Neural crest cell (in vitro differentiated cells): ENCODE measurements around the gene PSMC3. TPM values are rescaled to one million over a fixed set of nuclear protein-coding genes. Genes with fewer than 3 reads are reported as not detected.

Experiments
- DNase-seq: peaks from one replicate; pipeline ENCODE4 v3.0.0; 2021; ENCODE audit warnings: low read depth, mixed read lengths, low spot score
- H3K27ac Mint-ChIP-seq: one replicate; pipeline ENCODE4 v1.8.0; 2021; ENCODE audit warnings: mild to moderate bottlenecking, mixed read lengths; ENCODE audit not compliant: unreplicated experiment
- H3K27me3 Mint-ChIP-seq: 2 replicates; pipeline ENCODE4 v1.8.0; 2021; ENCODE audit warnings: low read depth, mild to moderate bottlenecking, mixed read lengths
- H3K36me3 Mint-ChIP-seq: 2 replicates; pipeline ENCODE4 v1.8.0; 2021; ENCODE audit warnings: low read depth, mild to moderate bottlenecking, mixed read lengths
- H3K4me1 Mint-ChIP-seq: 2 replicates; pipeline ENCODE4 v1.8.0; 2021; ENCODE audit warnings: mixed read lengths
- H3K4me3 Mint-ChIP-seq: one replicate; pipeline ENCODE4 v1.8.0; 2021; ENCODE audit warnings: mild to moderate bottlenecking, mixed read lengths
- H3K9me3 Mint-ChIP-seq: 2 replicates; pipeline ENCODE4 v1.8.0; 2021; ENCODE audit warnings: mixed read lengths
- total RNA-seq: library from RNA; stranded (reverse); gene quantifications from 2 replicates; pipeline ENCODE4 v1.2.1, GENCODE V29; 2021
- TF ChIP-seq, protein P1 (sequence below): fragments of 200-600 bp; sonication (generic); conservative IDR thresholded peaks from 2 replicates; pipeline ENCODE4 v1.5.0; 2021; ENCODE audit warnings: antibody characterized with exemption, mild to moderate bottlenecking

PSMC3 gene
- total RNA-seq, 1 donor from 2014 or later: 197 TPM

DNA sequence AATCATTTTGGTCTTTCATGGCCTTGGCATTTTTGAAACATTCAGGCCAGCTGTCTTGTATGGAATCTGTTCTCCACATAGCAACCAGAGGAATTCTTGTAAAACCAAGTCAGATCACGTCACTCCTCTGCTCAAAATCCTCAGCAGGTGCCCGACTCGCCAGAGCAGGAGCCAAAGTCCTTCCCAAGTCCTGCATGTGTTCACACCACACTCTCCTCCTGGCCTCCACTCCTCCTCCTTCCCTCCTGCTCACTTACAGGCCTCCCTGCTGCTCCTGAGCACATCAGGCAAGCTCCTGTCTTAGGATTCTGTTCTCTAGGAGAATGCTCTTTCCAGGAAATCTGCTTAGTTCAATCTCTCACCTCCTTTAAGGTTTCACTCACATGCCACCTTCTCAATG, 6.9 kb upstream of the PSMC3 start:
- DNase-seq: no peak
- TF ChIP-seq, protein P1, sequence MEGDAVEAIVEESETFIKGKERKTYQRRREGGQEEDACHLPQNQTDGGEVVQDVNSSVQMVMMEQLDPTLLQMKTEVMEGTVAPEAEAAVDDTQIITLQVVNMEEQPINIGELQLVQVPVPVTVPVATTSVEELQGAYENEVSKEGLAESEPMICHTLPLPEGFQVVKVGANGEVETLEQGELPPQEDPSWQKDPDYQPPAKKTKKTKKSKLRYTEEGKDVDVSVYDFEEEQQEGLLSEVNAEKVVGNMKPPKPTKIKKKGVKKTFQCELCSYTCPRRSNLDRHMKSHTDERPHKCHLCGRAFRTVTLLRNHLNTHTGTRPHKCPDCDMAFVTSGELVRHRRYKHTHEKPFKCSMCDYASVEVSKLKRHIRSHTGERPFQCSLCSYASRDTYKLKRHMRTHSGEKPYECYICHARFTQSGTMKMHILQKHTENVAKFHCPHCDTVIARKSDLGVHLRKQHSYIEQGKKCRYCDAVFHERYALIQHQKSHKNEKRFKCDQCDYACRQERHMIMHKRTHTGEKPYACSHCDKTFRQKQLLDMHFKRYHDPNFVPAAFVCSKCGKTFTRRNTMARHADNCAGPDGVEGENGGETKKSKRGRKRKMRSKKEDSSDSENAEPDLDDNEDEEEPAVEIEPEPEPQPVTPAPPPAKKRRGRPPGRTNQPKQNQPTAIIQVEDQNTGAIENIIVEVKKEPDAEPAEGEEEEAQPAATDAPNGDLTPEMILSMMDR: no peak
- no peak overlapping the region for H3K4me3 Mint-ChIP-seq
- H3K27me3 Mint-ChIP-seq: no peaks in the 10 kb centered on the region
- H3K27ac Mint-ChIP-seq: no peak overlapping the region
- H3K9me3 Mint-ChIP-seq: no peaks in the 10 kb centered on the region
- H3K4me1 Mint-ChIP-seq: no peaks in the 10 kb centered on the region
- no peaks in the 10 kb centered on the region for H3K36me3 Mint-ChIP-seq

DNA sequence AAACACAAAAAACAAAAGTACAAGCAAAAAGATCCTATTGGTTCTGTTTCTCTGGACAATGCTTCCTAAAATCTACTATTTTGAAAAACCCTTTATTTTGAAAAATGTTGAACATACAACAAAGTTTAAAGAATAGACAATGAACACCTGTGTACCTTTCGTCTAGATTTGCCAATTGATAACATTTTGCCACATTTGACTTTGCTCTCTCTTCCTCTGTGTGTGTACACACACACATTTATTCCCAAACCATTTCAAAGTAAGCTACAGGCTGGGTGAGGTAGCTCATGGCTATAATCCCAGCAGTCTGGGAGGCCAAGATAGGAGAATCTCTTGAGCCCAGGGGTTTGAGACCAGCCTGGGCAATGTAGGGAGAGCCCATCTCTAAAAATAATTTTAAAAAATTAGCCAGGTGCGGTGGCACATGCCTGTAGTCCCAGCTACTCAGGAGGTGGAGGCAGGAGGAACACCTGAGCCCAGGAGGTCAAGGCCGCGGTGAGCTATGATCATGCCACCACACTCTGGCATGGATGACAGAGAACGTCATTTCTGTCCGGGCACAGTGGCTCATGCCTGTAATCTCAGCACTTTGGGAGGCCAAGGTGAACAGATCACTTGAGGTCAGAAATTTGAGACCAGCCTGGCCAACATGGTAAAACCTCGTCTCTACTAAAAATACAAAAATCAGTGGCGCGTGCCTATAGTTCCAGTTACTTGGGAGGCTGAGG, 5.3 kb upstream of the PSMC3 start:
- H3K27me3 Mint-ChIP-seq: no peaks in the 10 kb centered on the region
- no peaks in the 10 kb centered on the region for H3K36me3 Mint-ChIP-seq
- H3K4me1 Mint-ChIP-seq: peaks cover 3% of the 10 kb centered on the region
- H3K9me3 Mint-ChIP-seq: no peaks in the 10 kb centered on the region
- TF ChIP-seq, protein P1: no peak
- no peak overlapping the region for H3K4me3 Mint-ChIP-seq
- H3K27ac Mint-ChIP-seq: peak overlapping the region; percentile 50
- no peak for DNase-seq

DNA sequence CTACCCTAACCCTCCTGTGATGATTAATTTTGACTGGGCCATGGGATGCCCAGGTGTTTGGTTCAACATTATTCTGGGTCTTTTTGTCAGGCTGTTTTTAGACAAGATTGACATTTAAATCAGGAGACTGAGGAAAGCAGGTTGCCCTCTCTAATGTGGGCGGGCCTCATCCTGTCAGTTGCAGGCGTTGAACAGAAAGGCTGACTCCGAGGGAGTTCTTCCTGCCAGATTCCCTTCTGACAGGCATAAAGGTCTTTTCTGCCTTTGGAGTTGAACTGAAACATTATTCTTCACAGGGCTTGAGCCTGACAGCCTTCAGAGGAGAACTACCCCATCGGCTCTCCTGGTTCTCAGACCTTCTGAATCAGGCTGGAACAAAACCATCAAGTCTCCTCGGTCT, 4.3 kb upstream of the PSMC3 start:
- Mint-ChIP-seq H3K9me3 (no peaks in the 10 kb centered on the region), H3K4me3 (no peak overlapping the region), H3K4me1 (peaks cover 13% of the 10 kb centered on the region), H3K27me3 (no peaks in the 10 kb centered on the region), H3K27ac (no peak overlapping the region), H3K36me3 (no peaks in the 10 kb centered on the region)
- DNase-seq: no peak
- TF ChIP-seq, protein P1: no peak

DNA sequence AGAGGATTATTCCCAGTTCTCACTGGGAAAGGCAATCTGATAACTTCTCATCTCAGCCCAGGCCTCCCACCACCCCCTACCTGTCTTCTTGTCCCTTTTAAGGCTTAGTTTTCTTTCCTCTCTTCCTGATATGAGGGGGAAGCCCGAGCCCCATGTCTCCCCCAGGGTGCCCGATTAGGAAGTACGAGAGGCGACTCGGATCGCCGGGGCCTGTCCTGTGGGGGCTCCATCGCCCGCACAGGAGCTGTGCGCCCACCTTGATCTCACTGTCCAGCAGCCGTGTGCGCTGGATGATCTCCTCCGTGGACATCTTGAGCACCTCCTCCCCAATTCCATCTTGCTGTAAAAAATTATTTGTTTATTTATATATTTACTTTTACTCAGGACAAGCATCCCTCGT, 628 bp downstream of the PSMC3 start:
- Mint-ChIP-seq H3K9me3 (no peaks in the 10 kb centered on the region), H3K4me1 (peaks cover 26% of the 10 kb centered on the region), H3K36me3 (peaks cover 14% of the 10 kb centered on the region), H3K4me3 (peak overlapping the region; percentile 99), H3K27ac (peak overlapping the region; percentile 100), H3K27me3 (no peaks in the 10 kb centered on the region)
- no peak for DNase-seq
- TF ChIP-seq, protein P1: no peak

DNA sequence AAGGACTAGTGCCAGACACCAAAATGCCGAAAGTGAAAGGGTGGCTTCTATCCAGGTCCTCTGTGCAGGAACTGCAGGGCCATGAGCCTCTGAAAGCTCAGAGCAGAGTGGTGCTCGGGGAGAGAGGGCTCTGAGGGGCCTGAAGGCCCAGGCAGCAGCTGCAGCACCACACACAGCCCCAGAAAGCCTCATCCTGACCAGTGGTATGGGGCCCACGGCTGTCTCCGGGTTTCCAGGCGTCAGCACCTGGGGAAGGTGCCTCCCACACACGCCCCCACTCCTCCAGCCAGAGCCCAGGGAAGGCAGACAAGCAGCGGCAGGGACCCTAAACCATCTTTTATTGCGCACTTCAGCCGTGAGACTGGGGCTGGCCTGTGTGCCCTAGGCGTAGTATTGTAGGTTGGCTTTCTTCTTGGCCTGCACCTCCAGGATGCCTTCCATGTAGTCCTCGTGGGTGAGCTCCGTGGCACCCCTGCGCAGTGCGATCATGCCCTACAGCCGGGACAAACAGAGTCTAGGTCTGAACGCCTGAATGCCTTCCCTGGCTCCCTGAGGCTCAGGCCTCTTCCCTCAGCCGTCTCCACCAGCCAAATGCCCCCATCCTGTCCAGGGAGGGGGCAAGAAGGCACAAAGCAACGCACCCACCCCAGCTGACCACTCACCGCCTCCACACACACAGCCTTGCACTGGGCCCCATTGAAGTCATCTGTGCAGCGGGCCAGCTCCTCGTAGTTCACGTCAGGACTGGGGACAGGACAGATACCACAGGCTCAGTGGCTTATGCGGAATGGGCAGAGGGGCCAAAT, 7.6 kb downstream of the PSMC3 start:
- Mint-ChIP-seq H3K27me3 (no peaks in the 10 kb centered on the region), H3K27ac (no peak overlapping the region), H3K9me3 (no peaks in the 10 kb centered on the region), H3K4me3 (peak overlapping the region; percentile 59), H3K4me1 (no peaks in the 10 kb centered on the region), H3K36me3 (peaks cover 6% of the 10 kb centered on the region)
- TF ChIP-seq, protein P1: no peak
- no peak for DNase-seq
